Right ventricle myocardium superior (tissue), 1 donor: ENCODE measurements around the gene EWSR1. TPM values are rescaled to one million over a fixed set of nuclear protein-coding genes. Genes with fewer than 3 reads are reported as not detected.

ENCODE experiments used
- ATAC-seq: fragments of 200-7000 bp; cut with Tn5 transposase; one replicate; pipeline ENCODE4 v1.9.1; 2020; ENCODE audit warnings: mild to moderate bottlenecking; ENCODE audit not compliant: poor library complexity
- DNase-seq: peaks from one replicate; pipeline ENCODE4 v3.0.0-alpha.2; 2020
- intact Hi-C: fragments of 100-400 bp; cut with DNase I; formaldehyde crosslinking; loops from one replicate; pipeline ENCODE4 v1.11.2; 2022
- total RNA-seq: library from RNA; stranded (reverse); fragmentation: NEBNext Ultra II Directional; extraction: Animal tissue kit (Norgen Biotek cat#: 25700); gene quantifications from one replicate; pipeline ENCODE4 v1.2.1, GENCODE V29; 2021
- donor health status: DM: no; HTN: yes; CAD: no; lungs with severe emphysema.

EWSR1 gene
- total RNA-seq, 1 donor from 2014 or later, result 108 TPM

DNA sequence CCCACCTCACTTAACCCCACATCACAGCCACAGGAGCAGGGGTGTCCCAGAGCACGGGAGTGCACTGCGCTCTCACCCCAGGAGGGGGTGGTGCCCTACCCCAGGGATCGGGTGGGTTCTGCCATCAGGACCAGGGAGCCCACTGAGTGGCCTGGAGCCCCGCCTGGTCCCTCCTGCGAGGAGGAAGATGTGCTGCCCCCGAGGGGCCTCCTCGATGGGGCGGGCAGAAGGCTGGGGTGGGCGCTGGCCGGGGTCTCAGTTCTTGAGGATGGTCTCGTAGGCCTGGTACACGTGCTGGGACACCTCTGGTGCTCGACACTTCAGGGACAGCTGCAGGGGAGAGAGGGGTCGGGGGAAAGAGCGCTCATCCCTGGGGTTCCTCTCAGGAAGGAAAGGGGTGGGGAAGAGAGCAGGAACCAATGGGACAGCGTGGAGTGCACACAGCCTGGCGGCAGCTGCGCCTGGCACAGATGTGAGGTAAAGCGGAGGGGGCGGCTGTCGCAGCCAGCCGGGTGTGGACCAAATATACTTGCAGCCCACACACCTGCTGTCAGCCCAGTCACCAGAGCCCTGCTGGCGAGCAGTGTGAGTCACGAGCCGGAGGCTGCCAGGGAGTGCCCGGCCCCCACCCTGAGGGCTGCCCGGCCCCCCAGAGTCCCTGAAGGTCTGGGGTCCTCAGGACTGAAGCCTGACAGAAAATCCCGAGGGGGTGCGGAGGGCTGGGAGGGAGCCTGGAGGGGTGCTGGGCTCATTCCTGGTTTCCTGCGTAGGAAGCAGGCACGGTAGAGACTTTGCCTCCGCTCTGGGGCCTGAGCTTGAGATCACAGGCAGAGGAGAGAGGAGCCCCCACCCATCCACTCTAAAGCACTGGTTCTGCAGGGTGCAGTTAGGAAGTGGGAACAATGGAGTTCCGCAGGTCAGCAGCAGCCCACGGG, 60.8 kb downstream of the EWSR1 start:
- intact Hi-C loops, result no loop called here
- ATAC-seq, result no peak
- DNase-seq, result peak; percentile 21

DNA sequence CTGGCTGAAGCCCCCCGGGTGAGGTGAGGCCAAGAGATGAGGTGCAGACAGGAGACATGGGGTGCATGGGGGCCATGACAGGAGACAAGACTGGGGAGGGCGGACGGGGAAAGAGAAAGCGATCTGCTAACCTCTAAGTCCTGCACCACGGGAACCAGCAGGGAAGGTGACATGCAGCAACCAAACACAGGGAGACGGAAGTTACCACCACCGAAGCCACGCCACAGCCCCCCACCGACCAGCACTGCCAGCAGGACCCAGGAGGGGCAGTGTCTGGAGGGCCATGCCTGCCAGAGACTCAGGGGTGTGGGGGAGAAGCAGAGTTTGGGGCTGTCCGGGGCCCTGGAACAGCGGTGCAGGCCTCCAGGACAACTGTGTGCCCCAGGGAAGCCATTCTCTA, 61.5 kb downstream of the EWSR1 start:
- DNase-seq (no peak), ATAC-seq (no peak)
- intact Hi-C loops, result no loop called here

DNA sequence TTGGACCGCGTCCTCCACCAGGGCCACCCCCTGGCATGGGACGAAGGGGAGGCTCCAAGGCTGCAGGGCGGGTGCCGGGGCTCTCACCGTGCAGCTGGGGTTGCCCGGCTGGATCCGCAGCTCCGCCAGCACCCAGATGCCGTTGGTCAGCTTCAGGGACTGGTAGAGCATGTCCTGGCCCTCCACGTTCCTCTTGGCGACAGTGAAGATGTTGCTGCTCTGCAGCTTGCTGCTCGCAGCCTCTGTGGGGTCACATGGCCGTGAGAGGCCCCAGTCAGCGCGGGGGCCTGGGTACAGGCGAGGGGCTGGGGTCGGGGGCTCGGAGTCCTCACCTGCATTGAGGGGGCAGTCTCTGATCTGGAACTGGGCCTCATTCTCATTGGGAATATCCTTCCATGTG, 62.2 kb downstream of the EWSR1 start:
- ATAC-seq, result no peak

DNA sequence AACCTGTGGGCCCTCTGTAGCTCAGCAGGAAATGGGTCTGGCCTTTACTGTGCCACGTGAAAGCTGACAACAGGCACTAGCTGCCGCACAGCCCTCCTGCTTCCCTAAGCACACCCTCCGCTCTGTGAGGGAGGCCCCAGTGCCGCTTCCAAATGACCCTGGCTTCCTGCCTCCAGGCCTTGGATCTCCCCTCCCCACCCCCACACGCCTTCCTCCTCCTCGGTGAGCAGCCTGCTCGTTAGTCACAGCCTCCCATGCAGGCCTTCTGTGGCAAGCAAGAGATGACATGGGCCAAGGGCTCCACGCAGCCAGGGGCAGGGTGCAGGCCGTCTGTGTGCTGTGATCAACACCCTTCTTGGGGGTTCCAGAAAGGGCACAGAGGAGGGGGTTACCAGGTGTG, 62.7 kb downstream of the EWSR1 start:
- ATAC-seq (no peak), DNase-seq (peak; percentile 61)
- intact Hi-C loops, result no loop called here

More for the DNA sequence above, 62.2 kb downstream of the EWSR1 start:
- no peak for DNase-seq
- intact Hi-C loops, result no loop called here

DNA sequence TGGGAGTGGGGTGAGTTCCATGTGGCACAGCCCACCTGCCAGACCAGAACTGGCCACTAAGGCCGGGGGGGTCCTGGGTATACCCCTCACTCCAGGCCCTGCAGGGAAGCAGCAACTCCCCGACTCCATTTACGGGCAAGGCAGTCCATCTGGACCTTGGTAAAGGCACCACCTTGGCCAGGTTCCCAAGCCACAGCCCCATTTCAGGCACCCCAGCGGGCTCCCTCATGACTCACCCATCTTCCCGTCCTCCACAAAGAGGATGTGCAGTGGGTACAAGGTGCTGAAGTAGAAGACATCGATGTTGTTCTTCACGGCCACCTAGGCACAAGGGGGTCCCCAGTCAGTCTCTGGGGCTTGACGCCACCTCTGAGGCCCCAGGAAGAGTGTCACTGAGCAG, 63.1 kb downstream of the EWSR1 start:
- ATAC-seq, result no peak
- no peak for DNase-seq
- intact Hi-C loops, result no loop called here

DNA sequence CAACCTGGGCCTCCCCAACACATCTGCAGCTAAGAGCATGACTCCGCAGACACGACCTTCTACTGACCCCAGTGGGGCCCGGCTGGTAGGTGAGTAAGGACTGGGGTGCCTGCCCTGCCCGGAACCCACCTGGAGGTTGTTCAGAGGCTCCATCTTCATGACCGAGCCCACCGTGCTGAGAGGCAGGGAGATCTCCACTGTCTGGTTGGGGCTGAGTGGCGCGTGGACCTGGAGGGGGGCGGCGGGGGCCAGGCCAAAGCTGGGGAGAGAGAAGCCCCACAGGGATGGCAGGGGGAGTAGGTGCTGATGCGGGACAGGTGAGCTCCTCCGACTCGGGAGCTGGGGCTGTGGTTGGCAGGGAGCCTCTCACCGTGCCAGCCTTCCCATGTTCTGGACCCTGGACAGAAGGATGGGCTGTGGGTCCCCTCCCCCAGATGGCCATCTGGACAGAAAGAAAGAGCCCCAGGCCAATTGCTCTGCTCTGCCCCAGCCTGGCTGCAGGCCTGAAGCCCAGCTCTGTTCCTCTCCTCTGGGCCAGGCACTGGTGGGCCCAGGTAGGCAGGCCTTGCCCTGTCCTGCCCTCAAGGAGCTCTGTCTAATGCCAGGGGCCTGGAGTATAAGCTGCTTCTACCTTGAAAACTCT, 63.7 kb downstream of the EWSR1 start:
- intact Hi-C loops, result no loop called here
- no peak for DNase-seq
- ATAC-seq, result no peak

DNA sequence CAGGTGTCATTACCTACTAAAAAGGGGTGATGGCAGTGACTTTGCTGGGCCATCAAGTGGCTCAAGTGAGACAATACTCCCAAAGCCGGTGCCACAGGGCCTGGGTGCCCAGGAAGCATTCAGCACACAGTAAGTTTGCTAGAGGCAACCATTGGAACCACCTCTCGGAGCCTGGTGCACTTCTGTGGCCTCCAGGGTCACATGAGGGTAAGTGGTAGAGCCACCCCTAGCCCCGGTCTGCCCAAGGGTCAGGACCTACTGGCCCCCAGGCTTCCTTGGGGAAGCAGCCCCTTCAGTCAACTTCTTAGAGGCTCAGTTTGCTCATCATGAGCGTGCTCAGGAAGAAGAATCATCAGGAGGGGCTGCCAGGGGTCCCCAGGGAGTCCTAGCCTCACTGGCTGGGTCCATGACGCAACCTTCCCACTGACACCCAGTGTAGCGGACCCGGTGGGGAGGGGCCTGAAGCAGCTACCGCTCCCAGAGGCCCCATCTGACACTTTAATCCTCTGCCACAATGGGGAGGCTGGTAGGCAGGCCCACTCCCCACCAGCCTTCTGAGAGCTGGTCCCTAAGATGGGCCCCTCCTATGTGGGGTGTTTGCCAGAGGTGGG, 64.9 kb downstream of the EWSR1 start:
- DNase-seq, result no peak
- intact Hi-C loops, result no loop called here
- ATAC-seq, result no peak

DNA sequence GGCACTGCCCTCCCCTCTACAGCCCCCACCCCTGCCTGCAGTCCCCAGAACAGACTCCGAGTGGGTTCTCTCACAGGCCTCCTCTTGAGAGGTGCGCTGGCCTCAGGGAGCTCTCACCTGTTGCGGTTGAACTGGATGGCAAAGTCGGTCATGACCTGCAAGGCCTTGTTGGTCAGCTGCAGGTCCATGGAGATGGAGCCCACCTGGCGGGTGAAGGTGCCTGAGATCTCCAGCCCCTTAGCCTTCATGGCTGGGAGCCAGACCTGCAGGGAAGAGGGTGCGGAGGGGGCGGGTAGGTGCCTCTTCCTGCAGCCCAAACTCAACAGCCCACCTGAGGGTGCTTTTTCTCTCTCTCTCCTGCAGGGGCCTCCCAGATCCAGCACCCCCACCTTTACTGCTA, 66.1 kb downstream of the EWSR1 start:
- intact Hi-C loops, result no loop called here
- no peak for DNase-seq
- no peak for ATAC-seq

DNA sequence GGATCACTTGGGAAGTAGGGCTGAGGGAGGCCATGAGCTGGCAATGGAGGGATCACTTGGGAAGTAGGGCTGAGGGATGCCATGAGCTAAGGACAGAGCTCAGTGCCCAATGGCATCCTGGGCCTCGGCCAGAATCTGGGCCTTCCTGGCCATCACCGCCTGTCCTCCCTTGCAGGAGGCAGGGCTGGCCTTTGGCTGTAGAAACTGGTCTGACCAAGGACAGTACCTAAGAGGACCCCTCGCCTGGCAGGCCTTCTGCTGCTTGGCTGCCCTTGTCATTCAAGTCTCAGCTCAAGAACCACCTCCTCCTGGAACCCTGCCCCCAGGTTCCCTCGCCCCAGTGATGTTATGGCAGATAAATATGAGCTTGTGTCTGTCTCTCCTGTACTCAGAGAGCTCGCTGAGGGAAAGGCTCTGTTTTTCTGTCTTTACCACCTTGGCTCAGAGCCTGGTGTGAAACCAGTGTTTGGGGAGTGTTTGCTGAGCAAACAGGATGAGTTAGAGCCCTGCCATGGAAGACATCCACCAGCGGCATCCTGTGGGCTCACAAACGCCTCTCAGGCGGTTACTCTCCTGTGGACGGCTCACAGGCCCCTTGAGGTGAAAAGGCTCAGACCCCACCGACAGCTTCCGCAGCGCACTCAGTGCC, 66.8 kb downstream of the EWSR1 start:
- ATAC-seq (no peak), DNase-seq (no peak)
- intact Hi-C loops, result no loop called here

DNA sequence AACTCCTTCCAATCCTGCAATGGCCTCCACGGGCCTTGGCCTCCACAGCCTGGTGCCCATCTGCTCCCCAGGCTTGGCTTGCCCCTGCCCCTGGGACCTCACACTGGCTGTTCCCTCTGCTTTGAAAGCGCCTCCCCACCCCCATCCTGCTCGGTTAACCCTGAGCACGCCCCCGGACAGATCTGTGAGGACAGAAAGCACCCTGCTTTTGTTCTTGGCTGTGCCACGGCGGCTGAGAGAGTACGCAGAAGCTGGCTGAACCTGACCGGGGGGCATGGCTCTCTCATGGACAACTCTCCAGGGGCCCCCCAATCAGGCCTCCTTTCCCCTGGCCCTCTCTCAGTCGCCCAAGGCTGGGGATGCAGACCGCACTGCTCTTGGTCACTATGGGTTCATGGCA, 67.6 kb downstream of the EWSR1 start:
- ATAC-seq, result no peak
- DNase-seq, result no peak
- intact Hi-C loops, result no loop called here

DNA sequence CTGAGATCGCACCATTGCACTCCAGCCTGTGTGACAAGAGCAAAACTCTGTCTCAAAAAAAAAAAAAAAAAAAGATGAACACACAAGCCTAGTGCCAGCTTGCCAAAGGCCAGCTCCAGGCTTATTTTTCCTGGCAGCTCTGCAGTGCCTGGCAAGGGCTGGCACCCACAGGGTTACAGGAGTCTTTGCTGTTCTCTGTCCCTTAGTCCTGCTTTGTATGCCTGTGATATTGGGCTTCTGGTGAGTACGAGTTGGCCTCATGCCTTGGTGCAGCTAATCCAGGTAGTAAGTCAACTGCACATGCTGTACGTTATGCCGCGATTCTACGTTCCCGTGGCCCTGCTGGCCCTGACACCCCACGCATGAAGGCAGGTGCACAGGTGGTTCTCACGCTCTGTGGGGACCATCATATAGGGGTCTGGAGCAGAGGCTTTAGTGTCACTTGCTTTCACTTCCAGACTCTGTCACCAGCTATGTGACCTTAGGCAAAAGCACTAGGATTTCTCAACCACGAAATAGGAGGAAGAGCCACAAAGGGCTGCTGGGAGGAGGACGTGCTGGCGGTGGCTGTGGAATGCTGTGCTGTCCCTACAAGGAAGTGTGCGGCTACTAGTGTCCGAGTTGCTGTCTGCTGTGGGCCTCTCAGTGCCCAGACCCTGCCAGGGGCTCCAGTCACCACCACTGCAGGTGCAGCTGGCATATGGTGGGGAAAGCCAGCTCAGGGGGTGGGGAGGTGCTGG, 68.9 kb downstream of the EWSR1 start:
- intact Hi-C loops, result no loop called here
- peak; percentile 76 for ATAC-seq
- DNase-seq, result peak; percentile 59

DNA sequence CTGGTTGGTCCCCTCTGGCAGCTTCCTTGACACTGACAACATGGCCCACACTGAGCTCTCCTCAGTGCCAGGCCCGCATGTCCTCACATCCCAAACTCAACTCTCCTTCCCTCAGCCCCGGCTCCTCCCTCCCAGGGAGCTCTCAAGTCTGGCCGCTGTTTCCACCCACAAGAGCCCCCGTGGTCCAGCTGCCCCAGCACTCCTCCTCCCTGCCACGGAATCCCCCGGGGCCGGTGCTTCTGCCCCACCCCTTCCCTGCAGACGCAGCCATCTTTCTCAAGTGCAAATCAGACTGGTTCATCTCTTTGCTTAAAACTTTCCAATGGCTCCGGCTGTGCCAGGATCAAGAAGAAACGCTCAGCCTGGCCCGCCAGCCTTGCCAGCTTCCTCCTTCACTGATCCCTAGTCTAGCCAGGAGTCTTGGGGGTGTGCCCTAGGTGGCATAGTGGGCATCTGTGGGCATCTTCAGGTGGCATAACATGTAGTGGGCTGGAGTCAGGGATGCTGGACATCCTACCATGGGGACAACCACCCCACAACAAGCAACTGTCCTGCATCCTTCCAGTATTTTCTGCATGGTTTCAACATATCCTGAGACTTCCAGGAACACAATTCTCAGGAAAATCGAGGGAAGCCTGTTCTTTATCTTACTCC, 69.7 kb downstream of the EWSR1 start:
- ATAC-seq, result no peak
- DNase-seq, result no peak
- intact Hi-C loops, result no loop called here

DNA sequence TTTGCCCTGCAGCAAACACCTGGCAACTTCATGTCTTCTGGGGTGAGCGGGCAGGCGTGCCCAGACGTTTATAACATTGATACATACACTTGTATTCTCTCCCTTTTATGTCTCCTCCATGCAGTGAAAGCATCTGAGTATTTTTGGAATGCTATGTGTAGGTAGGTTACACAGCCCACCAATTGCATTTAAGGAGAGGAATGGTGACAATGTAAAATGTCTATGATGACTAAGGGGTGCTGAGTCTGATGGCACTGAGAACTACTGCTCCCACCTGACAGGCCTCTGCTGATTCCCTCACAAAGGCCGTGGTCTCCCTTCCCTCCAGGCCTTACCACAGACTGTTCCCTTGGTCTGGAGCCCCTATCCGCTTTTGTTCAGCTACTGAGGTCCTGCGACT, 70.3 kb downstream of the EWSR1 start:
- ATAC-seq (no peak), DNase-seq (no peak)
- intact Hi-C loops, result no loop called here

DNA sequence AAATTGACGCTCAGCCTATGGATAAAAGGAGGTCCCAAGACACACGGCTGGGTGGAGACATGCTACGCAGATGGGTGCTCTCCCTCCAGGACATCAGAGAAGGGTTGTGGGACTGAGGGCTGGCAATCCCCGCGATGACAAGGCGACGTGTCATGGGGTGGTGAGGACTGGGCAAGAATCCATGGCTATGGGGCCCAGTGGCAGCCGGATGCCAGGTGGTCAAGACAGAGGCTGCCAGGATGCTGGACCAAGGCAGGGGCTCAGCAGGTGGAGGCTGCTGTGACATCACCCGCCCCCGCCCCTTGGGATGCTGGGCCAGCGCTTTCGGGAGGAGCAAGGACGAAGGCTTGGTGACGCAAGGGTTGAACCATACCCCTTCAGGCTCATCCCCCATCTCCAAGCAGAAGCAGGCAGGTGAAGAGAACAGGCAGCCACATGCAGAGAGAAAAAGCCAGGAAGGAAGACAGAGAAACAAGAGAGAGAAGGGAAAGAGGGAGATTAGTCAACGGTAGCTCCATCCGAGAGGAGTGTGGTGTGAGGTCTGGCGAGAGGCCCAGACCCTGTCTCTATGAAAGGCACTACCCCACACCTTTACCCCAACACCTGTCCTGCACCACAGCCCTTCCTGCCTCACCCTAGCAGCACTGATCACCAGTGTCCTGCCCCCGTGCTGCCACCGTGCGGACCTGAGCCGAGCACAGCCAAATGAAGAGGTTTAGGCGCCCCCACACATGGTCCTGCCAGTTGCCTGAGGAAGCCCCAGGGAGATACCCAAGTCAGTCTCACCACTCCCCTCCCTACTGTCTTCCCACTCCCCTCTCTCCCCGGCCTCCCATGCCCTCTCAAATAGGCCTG, 71.5 kb downstream of the EWSR1 start:
- DNase-seq (no peak), ATAC-seq (no peak)
- intact Hi-C loops, result no loop called here

DNA sequence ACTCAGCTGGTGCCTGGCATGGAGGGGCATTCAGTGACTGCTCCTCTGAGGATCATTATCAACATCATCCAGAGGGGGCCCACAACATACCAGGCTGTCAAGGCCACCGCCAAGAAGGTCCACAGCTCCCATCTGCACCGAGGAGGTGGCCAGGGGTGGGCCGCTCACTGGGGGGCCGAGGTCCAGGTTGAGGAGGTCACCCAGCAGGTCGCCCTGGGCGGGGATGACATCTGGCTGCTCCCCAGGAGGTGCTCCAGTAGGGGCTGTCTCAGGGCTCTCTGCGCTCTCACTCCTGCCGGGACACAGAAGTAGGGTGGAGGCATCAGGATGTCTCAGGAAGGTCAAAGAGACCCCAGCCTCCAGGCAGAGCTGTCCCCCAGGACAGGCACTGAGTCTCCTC, 72.5 kb downstream of the EWSR1 start:
- intact Hi-C loops, result no loop called here
- ATAC-seq (no peak), DNase-seq (no peak)

DNA sequence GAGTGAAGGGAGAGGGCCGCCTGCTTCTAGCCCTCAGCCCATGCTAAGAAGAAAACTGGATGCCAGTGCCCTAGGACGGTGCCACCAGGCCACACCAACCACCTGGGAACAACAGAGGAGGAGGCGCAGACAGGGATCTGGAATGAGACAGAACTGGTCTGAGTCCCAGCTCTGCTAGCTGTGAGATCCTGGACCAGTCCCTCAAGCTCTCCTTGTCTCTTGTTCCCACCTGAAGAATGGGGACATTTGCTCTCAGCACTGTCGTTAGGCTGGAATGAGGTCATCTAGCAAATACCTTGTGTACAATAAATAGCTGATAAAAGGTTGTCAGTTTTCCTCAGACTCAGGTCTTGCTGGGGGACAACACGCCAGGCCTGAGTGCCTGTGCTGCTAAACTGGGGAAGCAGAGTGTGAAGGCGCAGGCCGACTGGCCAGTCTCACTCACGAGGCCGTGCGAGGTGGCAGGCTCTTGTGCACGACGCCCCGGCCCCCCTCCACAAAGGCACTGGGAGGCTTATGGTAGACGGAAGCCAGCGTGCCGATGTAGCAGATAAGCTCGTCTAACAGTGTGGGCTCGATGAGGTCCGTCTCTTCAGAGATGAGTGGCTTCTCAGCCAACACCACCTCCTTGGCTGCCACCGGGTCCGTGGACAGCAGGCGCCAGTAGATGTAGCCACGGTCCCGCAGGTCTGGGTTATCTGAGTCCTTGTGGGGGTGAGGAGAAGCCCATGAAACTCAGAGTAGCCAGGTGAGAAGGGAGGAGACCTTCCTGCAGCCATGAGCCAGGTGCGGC, 73.2 kb downstream of the EWSR1 start:
- ATAC-seq (no peak), DNase-seq (no peak)
- intact Hi-C loops, result no loop called here

DNA sequence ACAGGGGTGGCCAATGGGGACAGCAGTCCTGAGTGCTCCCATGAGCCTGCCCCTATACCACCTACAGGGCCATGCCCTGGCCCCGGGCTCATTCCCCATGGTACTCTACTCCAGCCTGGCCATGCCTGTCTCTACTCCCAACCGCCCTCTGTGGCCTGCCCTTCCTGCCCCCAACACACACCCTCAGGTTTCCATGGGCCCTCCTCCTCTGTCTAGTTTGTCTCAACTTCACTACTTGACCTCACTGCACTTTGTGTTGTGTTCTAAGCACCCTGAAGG, 73.7 kb downstream of the EWSR1 start:
- DNase-seq, result no peak
- no peak for ATAC-seq
- intact Hi-C loops, result no loop called here
